Stimulated activated CD8-positive, alpha-beta memory T cell treated with anti-CD3 and anti-CD28 coated beads, Interleukin-2, amount 100 ng/mL, for 1 hour (primary cell): ENCODE data around the gene KCNJ3.
"Not testable (repeated sequence)": the region's sequence is repeated elsewhere in the genome, so short reads cannot be mapped to it uniquely, and the experiment has no call there.

Source experiments
- DNase-seq, 2 donors: peaks; one replicate each; pipeline ENCODE4 v3.0.0-alpha.2; 2020; ENCODE audit warnings: low read depth in 2 of 2

KCNJ3 gene

DNA sequence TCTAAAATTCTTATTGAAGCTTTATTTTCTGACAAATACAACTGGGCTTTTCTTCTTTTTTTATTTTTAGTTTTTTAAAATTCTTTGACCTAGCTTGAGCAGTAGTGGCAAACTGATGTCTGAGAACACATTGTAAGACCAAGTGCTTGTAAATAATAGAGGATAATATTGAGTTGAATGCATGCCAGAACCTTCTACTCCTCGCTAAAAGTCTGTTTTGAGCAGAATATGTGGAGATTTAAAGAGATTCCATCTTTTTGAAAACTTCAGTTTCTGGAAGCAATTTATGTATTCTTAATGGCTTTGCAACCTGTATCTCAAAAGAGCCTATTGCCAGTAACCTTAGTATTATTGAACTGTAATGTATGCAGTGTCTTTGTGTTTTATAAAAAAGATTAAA lies 148.3 kb downstream of the KCNJ3 start:
- DNase-seq, result no peak

DNA sequence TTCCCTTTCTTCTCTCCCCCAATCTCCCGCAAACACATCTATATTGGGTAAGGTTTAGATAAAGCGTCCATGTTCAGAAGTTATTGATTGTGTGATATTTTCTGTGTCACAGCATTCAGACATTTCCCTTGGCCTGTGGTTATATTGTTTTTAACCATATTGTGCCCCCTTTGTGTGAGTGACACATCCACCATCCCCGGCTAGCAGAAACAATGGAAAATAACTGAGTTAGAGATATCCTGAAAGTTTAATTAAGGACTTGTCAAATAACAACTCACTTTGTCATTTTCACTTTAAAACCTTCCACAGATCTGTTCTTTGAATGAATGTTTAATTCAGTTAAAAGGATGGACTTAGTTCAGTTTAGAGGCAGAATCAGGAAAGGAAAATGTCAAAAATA lies 151.0 kb downstream of the KCNJ3 start:
- no peak for DNase-seq

DNA sequence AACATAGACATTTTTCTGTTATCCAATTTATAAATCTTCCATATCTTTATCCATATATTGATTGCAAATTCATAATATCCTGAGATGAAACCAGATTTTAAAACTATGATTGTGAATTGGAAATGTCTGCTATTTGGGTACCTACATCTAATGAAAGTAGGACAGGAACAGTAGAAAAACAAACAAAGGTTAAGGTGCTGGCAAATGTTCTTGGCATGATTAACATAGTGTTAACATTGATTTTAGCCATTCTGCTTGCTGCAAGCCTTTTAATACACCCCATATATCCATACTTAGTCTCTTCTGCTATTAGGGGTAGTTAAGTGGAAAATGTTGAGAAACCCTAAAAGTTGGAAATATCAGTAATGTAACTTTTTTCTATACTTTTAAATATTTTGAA lies 152.0 kb downstream of the KCNJ3 start:
- no peak for DNase-seq

DNA sequence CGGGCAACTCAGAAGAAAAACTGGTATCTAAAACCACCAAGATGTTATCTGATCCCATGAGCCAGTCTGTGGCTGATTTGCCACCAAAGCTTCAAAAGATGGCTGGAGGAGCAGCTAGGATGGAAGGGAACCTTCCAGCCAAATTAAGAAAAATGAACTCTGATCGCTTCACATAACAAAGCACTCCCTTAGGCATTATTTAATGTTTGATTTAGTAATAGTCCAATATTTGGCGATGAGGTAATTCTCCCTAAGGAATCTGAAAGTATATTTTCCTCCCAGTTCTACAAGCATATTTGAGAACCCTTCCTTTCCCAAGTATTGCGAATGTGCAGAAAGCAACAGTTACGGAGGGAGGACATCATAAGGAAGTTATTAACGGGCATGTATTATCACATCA lies 156.6 kb downstream of the KCNJ3 start:
- DNase-seq, result no peak

DNA sequence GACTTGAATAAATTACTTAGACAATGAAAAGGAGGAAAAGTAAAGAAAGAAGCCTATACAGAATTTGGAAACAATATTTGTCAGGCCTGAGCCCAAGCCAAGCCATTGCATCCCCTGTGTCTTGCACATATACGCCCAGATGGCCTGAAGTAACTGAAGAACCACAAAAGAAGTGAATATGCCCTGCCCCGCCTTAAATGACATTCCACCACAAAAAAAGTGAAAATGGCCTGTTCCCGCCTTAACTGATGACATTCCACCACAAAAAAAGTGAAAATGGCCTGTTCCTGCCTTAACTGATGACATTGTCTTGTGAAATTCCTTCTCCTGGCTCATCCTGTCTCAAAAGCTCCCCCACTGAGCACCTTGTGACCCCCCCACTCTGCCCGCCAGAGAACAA lies 168.7 kb downstream of the KCNJ3 start:
- DNase-seq, result not testable (repeated sequence)

DNA sequence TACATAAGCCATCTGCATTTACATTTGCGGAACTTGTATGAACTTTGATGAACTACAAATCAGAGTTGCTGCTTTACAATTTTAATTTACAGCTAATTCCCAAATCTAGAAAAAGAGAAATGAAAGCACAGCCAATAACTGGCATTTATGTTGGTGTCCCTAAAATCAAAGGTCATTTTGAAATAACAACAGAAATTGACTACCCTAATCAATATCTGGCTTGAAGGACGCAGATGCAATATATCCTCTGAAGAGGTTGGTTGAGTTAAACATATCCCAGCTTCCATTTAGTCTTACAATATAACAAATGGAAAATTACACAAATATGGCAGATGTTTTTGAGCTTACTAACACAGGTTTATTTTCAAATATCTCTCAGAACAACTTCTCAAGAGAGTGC lies 177.5 kb downstream of the KCNJ3 start:
- DNase-seq, result no peak

DNA sequence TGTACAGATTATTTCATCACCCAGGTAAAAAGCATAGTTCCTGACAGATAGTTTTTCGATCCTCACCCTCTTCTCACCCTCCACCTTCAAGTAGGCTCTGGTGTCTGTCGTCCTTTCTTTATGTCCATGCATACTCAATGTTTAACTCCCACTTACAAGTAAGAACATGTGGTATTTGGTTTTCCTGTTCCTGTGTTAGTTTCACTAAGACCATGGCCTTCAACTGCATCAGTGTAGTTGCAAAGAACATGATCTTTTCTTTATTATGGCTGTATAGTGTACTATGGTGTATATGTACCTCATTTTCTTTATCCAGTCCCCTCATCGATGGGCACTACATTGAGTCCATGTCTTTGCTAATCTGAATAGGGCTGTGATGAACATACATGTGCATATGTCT lies 184.2 kb downstream of the KCNJ3 start:
- no peak for DNase-seq

DNA sequence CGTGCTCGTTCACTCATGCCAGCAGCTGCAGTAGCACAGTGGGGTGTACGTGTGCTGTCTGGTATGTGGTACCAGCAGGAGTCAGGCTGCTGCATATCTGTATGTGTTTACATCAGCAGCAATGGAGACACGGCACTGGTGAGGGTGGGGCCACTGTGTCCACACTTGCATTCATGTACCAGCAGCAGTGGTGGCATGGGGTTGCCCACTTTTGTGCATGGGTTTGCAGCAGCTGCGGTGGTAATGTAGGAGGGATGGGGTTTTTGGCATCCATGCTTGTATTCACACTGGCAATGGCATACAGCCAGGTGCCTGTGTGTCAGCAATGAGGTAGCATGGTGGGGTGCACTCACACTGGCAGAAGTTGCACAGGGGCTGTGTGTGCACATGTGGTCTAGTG lies 187.8 kb downstream of the KCNJ3 start:
- no peak for DNase-seq

DNA sequence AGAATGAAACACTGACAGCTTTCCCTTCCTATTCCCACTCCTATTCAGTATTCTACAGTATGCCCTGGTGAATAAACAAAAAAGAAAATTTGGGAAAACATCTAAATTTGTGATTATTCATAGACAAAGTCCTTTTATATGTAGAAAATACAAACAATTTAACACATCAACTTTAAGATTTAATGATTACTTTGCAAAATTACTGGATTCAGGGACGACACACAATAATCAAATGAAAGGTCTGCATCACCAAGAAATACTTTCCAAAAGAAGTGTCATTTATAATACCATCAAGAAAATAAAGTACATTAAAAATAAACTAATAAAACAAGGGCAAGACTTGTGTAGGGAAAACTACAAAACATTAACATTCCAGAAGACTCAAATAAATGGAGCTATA lies 199.8 kb downstream of the KCNJ3 start:
- DNase-seq, result no peak

DNA sequence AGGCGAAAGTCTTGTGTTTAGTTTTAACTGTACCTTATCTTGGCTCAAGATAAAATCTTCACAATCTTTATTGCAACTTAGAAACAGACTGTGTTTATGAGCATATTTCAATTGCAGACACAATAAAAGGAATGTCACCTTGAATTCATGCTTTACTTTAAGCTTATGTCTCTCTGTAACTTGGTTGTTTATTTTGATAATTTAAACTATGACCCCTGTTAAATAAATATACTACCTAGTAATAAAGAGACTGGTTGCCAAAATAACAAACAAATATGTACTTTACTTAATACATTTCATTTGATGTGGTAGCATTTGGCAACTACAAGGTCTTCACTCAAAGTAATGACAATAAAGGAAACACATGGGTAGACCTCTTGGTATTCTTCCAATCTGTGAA lies 202.6 kb downstream of the KCNJ3 start:
- no peak for DNase-seq
